Activated CD8-positive, alpha-beta memory T cell treated with anti-CD3 and anti-CD28 coated beads for 1 hour (primary cell): Measurements from ENCODE around the gene SLC10A2.
"Not testable (repeated sequence)": the region's sequence is repeated elsewhere in the genome, so short reads cannot be mapped to it uniquely, and the experiment has no call there.

ENCODE experiments used
- DNase-seq, 2 donors: peaks; one replicate each; pipeline ENCODE4 v3.0.0-alpha.2; 2020; ENCODE audit warnings: low read depth in 1 of 2; ENCODE audit errors: extremely low read depth in 1 of 2

SLC10A2 gene

GRCh38 chr13:103066079-103066780 is at the start of gene SLC10A2:
Gene SLC10A2, minus strand, starts transcription at chr13:103066417. Its CDS starts 168 bp downstream, at chr13:103066249.
- no peak for DNase-seq

- no peak for DNase-seq
These were observed 41.4 kb upstream of the SLC10A2 start for GRCh38 chr13:103107580-103107979.

GRCh38 chr13:103104340-103104739 is 38.1 kb upstream of the SLC10A2 start:
- DNase-seq = no peak

- not testable (repeated sequence) for DNase-seq
These were observed 37.2 kb upstream of the SLC10A2 start for GRCh38 chr13:103103456-103103855.

- no peak for DNase-seq
These were observed 36.3 kb upstream of the SLC10A2 start for GRCh38 chr13:103102482-103102881.

- no peak for DNase-seq
These were observed 35.7 kb upstream of the SLC10A2 start for GRCh38 chr13:103101901-103102300.

GRCh38 chr13:103101500-103101899 is 35.3 kb upstream of the SLC10A2 start:
- no peak for DNase-seq

GRCh38 chr13:103100830-103101229 is 34.6 kb upstream of the SLC10A2 start:
- DNase-seq = no peak

GRCh38 chr13:103099722-103100293 is 33.6 kb upstream of the SLC10A2 start:
- no peak for DNase-seq

- no peak for DNase-seq
These were observed 32.3 kb upstream of the SLC10A2 start for GRCh38 chr13:103098535-103098934.

- DNase-seq = no peak
These were observed 31.2 kb upstream of the SLC10A2 start for GRCh38 chr13:103097366-103097928.

- DNase-seq = not testable (repeated sequence)
These were observed 27.4 kb upstream of the SLC10A2 start for GRCh38 chr13:103093649-103094048.

GRCh38 chr13:103087275-103087674 is 21.1 kb upstream of the SLC10A2 start:
- DNase-seq = no peak

- DNase-seq = no peak
These were observed 15.2 kb upstream of the SLC10A2 start for GRCh38 chr13:103081435-103081834.

- DNase-seq = no peak
These were observed 11.9 kb upstream of the SLC10A2 start for GRCh38 chr13:103078158-103078557.

- no peak for DNase-seq
These were observed 2.6 kb upstream of the SLC10A2 start for GRCh38 chr13:103068836-103069235.

GRCh38 chr13:103067751-103068555 is 1.7 kb upstream of the SLC10A2 start:
- DNase-seq = no peak

- DNase-seq = no peak
These were observed 646 bp upstream of the SLC10A2 start for GRCh38 chr13:103066781-103067345.

GRCh38 chr13:103063376-103063775 is 2.8 kb downstream of the SLC10A2 start:
- DNase-seq = no peak

- DNase-seq = no peak
These were observed 4.1 kb downstream of the SLC10A2 start for GRCh38 chr13:103062079-103062478.

GRCh38 chr13:103056008-103056407 is 10.2 kb downstream of the SLC10A2 start:
- DNase-seq = no peak
